Stimulated activated CD4-positive, alpha-beta T cell treated with anti-CD3 and anti-CD28 coated beads, TNF-alpha, amount 100 ng/mL, for 24 hours (primary cell): ENCODE results near the gene CLDN12.
"Not testable (repeated sequence)": the region's sequence is repeated elsewhere in the genome, so short reads cannot be mapped to it uniquely, and the experiment has no call there.

Source experiments
- DNase-seq, 3 experiments: peaks; one replicate each; pipeline ENCODE4 v3.0.0-alpha.2; 2020; ENCODE audit warnings: low read depth in 3 of 3

CLDN12 gene

DNA sequence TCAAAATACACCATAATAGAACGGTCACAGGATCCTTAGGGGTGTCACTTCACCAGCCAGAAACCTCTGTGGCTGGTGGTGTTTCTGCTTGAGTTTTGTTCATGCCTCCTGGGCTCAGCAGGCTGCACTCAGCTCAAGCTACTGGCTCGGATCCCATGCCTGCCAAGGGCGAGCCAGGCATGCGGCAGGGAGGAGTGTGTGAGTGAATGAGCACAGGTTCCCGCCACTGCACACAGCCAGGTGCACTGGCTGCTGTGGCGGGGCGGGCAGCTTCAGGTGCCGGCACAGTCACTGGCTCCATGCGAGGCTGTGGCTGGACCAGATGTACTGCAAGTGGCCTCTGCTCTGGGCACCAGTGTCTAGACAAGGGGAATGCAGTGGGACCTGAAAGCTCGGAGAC, 29.5 kb downstream of the CLDN12 start:
- no peak for DNase-seq

- DNase-seq = no peak
Observed at GRCh38 chr7:90433221-90433620, 30.0 kb downstream of the CLDN12 start.

DNA sequence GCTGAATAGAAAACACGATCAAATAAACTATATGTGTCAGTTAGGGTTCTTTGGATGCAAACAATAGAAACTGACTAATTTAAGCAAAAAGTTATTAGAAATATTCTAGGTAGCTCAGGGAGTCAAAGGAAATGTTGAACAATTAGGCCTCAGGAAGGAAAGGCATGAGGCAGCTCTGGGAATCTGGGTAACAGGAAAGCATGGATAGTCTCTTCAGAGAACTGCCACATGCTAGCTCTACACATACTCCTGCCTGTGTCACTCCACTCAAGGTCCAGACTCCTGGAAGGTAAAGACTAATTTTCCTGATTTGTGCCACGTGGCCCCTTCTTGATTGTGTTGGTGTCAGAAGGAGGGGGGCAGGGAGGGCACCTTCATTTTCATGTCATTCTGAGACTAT, 42.4 kb downstream of the CLDN12 start:
- DNase-seq = no peak

DNA sequence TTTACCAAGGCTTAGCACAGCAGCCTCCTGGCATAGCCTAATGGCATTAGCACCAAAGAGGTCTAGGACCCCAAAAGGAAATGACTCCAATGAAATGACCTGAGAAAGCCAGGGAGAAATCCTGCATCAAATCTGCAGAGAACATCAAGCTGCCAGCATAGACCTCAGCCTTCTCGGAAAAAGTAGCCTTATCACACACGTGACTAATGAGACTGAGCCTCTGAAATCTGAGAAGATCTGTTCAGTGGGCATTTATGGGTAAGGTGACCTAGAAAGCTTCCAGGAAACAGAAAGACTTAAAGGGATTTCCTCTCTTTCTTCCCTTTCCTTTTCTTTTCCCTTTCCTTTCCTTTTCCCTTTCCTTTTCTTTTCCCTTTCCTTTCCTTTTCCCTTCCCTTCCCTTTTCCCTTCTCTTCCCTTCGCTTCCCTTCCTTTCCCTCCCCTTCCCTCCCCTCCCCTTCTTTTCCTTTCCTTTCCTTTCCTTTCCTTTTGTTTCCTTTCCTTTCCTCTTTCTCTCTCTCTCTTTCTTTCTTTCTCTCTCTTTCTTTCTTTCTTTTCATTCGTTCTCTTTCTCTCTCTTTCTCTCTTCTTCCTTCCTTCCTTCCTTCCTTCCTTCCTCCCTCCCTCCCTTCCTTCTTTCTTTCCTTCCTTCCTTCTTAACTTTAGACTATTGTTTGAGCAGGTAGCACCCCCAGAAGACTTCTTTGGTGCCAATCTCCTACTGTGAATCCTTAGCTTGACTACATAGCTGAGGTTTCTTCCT, 43.1 kb downstream of the CLDN12 start:
- no peak for DNase-seq

DNA sequence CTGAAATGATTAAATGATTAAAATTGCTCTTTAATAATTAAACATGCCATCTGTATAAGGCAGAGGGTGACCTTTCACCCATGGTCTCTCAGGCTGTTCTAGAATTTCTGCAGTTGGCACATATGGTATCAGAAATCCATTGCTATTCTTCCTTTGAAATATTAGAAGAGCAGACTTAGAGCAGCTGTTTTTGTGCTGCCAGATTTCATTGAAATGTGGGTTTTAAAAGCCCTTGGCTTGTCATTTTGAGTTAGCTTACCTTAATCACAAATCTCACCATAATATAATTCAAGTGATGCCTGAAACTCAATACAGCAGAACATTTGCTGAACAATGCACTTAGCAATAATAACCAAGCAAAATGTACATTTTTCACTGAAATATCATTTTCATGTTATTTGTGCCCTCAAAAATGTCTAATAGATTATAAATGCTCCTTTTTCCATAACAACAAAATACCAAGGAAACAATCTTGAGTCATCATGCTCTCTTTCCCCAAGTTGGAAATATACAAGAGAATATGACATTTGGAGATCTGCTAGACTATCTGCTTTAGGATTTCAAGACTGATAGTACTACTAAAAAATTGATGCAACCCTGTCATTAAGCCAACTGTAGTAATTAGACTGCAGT, 50.1 kb downstream of the CLDN12 start:
- DNase-seq = no peak

GRCh38 chr7:90453931-90454330, 50.7 kb downstream of the CLDN12 start:
- no peak for DNase-seq

- no peak for DNase-seq
Observed at GRCh38 chr7:90455163-90456030, 52.1 kb downstream of the CLDN12 start.

- DNase-seq = no peak
Observed at GRCh38 chr7:90458104-90458503, 54.8 kb downstream of the CLDN12 start.

DNA sequence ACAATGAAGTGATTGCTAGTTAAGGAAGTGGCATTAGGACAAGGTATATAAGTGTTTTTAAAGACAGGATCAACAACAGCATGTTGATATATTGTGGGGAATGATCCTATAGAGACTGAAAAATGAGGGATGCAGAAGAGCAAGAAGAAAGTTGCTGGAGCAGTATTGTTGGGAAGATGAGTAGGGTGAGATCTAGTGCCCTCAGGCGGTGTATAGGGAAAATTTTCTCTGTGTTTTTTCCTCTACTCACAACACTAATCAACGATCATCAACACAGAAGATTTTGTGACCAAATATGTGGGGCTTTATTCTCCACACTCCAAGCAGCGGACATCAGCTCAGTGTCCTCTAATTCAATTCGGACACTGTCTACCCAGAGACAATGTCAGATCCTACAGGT, 56.6 kb downstream of the CLDN12 start:
- DNase-seq = no peak

DNA sequence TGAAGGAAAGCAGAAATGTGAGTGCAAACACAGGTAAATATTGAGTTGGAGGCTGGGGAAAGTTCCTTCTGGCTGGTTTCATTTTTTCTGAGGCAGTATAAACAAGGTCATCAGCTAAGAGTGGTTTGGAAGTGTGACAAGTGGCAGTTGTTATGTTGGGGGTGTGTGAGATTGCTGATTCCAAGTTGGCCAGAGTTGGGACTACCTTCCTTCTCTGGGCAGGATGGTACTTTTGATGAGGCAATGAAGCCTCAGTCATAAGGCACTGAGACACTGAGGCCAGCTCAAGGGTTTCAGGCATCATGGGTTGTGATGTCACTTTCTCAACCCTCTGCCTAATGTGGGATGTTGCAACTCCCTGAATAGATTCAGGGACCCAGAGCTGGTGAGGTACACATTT, 58.0 kb downstream of the CLDN12 start:
- no peak for DNase-seq

GRCh38 chr7:90463151-90463628, 59.9 kb downstream of the CLDN12 start:
- DNase-seq = not testable (repeated sequence)
